Embryonic facial prominence (tissue), 1 donor: ENCODE data around the gene PLEKHG5.
"Not testable (repeated sequence)": the region's sequence is repeated elsewhere in the genome, so short reads cannot be mapped to it uniquely, and the experiment has no call there.

Source experiments
- DNase-seq: peaks from one replicate; pipeline ENCODE4 v3.0.0-alpha.2; 2016; ENCODE audit errors: extremely low spot score

PLEKHG5 gene

DNA sequence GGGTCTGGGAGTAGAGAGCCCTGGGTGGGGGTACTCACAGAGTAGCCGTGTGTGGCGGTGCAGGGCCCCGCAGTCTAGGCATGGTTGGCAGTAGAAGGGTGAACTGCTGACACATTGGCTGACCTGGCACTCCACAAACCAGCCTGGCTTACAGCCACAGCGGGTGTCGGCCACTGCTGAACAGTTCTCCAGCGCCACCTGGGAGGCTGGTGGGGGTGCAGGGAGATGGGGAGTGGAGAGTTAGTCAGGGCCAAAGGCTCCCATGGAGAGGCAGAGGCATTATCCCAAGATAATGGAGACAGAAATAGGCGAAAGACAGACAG lies 27.0 kb downstream of the PLEKHG5 start:
- DNase-seq = no peak

DNA sequence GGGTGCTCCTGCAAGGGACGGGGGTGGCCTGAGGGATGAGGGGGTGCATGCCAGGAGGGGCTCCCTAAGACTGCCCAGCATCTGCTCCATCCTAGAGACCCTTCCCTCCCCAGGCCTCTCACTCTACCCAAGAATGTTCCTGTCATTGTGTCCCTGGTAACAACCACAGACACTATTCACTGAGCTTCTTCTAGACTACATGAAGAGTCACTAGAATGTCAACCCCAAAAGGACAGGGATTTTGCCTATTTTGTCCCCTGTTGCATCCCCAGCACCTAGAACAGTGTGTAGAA lies 28.4 kb downstream of the PLEKHG5 start:
- no peak for DNase-seq

DNA sequence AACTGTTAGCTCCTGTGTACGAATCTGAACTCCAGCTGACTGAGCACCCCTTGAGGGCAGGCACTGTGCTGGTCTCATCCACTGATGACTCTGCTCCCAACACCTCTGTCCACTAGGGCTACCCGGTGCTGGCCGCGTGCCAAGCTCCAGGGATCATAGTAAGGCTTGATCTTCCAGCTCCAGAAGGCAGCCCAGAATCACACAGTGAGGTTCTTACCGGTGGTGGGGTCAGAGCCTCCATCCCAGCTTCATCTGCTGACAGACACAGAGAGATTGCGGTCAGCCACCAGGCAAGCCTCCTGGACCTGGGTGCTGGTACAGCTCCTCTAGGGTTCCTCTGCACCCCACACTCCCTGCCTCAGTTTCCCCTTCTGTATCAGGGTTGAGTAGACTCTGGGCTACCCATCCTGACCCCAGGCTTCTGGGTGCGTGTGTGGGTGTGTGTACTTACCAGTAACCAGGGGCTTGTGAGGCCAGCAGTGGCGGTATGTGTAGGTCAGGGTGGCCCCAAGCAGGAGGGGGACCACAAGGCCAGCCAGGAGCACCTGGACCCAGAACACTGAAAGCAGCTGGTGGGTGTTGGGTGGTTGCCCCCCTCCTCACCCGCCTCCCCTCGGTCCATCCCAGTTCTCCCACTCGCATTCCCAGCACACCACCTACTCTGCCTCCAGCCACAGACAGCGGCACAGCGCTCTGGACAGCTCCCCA lies 28.9 kb downstream of the PLEKHG5 start:
- no peak for DNase-seq

DNA sequence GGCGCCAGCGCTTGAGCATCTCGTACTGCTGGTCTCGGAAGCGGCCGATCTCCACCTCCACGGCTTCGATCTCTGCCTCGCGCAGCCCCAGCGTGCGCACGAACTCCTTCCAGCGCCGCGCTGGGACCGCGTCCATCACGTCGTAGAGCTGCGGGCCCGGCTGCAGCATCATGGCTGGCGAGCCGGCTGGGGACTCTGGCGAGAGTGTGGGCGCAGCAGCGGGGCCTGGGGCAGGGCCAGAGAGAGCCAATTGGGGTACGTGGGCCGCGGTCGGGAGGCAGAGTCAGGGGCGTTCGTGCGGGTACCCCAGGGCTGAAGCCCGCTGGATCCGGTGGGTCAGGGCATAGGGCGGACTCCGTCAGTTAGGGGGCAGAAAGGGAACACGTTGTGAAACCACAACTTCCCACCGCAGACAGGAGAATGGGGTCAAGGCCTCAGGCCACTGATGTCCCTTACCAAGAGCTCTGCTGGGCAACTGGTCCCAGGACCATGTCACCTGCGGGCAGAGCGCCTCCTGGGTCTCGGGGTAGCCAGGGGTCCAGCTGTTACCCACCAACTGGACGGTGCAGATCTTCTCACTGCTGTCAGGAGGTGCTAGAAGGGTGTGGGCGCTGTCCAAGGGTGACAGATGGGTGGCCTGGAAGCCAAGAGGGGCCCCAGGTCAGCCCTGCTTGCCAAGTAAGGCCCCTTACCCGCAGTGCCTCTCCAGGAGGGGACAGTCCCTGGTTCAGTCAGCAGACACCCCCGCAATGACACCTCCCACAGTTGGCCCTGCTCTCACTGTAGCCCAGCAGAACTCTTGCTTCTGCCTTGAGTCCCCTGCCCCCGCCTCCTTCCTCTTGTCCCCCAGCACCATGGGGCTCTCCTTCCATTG lies 29.7 kb downstream of the PLEKHG5 start:
- no peak for DNase-seq

DNA sequence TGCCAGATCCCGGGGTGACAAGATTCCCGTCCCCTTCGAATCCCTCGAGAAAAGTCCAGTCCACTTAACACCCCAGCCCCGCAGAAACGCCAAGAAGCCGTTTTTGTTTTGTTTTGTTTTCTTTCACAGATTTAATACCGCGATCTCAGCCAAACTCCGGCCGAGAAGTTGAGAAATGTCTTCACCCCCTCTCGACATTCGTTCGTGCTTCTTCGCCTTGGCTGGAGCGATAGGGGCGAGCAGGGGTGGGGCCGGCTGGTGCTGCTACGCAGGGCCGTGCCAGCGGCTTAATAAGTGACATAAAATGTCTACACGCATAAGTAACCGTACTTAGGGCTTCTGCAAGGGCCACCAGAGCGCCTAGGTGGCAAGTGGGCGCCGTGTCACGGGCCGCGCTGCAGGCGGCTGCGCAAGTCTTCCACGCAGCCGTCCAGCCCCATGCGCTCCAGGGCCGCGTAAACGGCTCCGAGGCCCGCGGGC lies 30.4 kb downstream of the PLEKHG5 start:
- no peak for DNase-seq

DNA sequence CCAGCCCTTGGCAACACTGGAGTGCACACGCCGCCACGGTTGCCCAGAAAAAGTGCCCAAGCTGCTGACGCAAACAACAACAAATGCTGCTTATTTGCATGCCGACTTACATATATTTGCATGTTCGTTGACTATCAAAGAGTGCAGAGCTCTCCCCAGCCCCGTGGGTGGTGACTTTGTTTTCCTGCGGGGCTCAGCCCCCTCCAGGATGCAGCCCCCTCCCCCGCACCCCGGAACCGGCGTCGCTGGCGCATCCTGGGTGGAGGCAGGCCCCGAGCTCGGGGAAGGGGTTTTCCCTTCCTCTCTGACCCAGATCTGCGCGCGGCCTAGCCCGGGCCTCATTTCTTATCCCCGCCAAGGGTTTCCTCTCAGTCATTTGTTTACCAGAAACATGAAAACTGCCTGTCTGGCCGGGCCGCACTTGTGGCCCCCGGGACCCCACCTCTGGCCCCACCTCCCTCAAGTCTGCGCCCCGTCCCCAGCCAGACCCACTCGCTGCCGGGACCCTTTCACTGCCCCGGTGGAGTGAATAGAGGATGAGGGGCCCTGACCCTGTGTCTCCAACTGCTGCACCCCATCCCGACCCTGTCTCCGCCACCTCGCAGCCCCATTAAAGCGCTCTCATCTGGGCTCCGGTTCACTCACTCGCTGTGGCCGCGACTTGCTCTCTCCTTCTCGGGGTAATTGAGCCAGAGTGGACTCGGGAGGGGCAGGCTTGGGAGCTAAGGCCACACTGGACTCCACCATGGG lies 31.0 kb downstream of the PLEKHG5 start:
- no peak for DNase-seq

DNA sequence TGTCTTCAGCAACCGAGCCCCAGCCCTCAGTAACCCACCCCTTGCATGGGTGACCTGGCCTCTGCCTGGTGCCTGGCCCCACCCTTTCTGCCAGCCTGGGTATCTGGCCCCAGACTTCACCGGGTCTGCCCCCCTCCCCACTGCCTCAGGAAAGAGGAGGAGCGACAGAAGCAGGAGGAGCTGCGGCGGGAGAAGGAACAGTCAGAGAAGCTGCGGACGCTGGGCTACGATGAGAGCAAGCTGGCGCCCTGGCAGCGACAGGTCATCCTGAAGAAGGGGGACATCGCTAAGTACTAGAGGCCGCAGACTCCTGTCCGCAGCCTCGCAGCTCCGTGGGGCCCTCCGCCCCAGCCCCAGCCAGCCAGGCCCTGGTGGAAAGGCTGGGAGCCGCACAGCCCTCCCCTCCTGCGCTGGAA lies 31.6 kb downstream of the PLEKHG5 start:
- DNase-seq = no peak

DNA sequence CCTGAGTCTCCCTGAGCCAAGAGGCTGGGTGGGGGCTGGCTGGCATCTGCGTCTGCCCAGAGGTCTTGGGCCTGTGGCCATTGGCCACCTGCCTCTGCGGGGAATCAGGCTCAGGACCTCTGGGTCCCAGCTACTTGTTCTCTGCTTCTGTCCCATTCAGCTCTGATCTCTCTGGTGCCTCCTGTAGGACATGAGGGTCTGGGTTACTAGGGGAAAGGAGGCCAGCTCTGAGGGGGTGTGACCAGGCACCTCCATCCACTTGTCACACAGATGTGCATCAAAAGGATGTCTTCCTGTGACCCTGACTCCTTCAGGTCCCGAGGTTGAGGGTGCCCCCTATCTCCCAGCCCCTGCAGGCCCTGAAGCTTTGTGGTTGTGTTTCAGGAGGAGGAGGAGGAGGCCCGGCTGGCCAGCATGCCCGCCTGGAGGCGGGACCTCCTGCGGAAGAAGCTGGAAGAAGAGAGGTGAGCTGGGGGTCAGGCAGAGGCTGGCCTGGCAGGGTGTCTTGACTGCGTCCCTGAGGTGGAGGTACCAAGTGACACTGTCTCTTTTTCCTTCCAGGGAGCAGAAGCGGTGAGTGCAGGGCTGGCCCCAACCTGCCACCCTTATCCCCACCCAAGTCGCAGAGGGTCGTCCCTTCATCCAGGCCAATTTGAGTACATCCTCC lies 34.5 kb downstream of the PLEKHG5 start:
- no peak for DNase-seq

DNA sequence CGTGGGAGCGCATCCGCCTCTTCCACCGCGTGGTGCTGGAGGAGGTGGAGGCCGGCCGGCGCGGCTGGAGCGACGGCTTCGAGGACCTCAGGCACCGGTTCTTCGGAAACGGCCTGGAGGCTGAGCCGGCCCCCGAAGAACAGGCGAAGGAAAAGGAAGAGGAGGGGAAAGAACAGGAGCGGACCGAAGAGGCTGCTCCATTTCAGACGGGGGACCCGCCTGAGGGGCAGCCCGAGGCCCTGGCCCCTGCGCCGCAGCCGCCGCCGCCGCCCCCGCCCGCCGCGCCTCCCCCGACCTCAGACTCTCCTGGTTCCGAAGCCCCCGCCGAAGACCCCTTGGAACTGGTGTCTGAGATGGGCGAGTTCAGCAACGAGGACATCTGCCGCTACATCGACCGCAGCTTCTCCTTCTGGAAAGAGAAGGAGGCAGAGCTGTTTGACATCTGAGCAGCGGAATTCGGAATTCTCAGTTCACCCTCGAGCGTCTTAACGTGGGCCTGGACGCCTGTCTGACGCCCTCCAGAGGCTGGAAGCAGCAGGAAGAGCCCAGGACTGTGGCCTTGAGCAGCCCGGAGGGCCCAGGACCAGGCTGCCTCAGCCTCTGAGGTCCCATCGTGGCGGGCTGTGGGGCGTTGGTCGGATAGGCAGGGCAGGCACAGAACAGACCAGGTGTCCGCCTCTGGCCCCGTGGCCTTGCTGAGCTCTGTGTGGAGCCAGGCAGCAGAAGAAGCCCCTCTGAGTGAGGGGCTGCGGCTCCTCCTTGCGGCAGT lies 35.5 kb downstream of the PLEKHG5 start:
- DNase-seq = not testable (repeated sequence)

DNA sequence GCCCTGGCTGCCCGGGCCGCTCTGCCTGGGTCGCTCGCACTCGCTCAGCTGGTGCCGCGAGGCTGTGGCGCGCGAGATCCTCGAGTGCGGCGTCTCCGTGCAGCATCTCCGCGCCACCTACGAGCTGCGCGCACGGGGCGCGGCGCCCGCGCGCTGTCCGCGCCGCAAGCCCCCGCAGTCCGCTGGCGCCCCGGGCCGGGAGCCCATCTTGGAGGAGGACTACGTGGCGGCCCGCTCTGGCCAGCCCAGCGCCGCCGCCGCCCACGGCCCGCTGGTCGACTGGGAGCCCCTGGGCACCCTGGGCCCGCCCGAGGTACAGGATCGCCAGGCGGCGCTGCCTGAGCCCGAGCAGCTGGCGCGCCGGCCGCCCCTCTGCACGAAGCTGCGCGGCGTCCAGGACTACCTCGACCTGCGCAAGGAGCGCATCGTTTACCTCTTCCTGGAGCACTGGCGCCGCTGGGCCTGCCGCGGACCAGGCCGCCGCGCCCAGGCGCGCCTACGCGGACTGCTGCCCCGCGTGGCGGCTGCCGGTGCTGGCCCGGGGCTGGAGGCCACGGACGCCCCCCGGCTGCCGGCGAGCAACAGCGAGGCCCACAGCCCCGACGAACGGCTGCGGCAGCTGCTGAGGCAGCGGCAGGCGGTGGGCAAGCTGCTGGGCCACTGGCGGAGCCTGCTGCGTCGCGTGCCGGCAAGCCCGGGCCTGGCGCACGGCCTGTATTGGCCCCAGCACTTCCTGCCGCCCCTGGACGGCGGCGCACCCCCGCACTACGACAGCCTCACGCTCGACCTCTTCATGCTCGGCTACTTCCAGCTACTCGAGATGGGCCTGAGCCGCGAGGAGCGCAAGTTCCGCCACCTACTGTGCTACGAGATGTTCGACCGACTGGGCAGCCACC lies 36.4 kb downstream of the PLEKHG5 start:
- no peak for DNase-seq

DNA sequence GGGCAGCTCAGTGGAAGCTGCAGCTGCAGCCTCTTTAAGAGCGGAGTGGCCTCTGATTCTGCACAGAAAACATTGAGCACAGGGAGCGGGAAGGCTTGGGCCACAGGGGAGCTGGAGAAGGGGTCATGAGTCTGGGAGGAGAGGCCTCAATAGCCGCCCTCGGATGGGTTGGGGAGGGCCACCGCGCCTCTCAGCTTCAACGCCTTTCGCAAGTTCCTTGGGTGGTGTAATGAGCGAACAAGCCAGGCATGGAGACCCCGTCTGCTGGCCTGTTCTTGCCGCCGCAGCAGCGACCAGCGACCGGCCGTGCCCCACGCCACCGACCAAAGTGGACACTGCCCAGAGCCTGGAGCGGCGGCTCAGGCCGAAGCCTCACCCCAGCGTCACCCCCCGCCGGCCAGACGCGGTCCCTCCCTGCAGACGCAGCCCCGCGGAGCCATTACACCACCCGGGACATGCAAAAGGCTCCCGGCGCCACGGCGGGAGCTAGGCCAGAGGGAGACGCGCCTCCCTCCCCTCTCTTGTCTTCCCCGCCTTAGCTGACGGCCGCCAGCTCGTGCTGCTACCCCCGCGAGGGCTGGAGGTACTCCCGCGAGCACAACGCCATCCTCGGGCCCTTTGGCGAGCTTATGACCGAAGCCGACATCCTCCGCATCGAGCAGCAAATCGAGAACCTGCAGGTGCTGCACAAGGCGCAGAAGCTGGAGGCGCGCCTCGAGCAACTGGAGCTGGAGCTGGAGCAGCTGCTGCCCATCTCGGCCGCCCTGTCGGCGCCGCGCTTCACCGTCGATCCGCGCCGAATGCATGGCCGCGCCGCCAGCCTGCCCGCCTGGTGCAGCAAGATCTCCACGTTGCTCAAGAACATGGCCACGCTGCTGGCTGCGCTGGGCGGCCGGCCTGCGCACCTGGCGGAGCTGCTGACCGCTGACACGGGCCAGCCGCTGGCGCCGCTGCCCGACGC lies 37.3 kb downstream of the PLEKHG5 start:
- not testable (repeated sequence) for DNase-seq

DNA sequence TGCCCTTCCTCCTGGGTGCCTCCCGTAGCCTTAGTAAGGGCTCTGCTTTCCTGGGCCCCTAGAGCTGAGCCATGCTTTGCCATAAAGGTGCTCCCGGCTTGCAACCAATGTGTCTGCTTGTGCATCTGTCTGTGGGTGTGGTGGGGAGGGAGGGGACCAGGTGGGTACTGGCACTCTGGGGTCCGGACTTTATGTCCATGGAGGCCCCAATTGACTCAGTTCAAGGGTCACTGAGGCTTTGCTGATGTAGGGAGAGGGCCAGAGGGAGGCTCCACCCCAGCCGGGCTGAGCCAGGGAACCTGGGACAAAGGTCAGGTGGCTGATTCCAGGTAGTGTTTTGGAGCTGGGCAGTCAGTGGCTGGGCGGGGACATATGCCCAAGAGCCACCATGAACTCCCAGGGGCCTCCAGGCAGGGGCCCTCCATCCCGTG lies 40.5 kb downstream of the PLEKHG5 start:
- DNase-seq = no peak

DNA sequence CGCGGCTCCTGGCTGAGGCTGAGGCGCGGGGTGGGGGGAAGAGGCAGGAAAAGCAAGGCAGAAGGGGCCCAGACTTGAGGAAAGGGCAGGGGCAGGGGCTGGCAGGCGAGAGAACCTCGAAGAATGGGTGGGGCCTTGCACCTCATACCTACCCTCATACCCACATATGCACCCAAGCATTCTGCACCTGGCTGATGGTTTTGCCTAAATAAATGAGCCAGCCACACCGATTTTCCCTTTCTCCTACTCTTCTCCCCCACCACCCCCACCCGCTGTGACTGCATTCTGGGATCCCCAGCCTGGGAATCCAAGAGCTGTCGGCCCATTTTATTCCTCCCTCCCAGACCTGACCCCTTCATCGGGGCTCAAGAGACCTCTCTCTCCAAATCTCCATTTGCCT lies 41.0 kb downstream of the PLEKHG5 start:
- DNase-seq = not testable (repeated sequence)

DNA sequence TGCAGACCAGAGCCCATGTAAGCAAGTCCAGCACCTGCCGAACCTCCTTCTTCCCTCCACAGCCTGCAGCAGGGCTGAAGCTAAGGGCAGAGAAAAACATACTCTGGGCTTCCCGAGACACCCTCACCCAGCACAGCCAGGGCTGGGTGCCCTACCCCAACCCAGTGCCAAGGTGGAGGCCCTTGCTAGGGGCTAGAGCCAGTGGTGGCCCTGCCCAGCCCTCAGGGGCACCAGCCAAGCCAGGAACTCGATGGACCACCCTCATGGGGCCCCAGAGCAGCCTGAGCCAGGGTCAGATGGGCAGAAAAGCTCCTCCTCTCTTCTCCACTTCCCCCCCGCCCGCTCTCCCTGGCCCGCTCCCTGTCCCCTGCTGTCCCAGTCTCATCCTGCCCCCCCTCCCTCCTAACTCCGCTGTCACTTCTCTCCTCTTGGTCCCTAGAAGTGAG lies 41.4 kb downstream of the PLEKHG5 start:
- DNase-seq = no peak

DNA sequence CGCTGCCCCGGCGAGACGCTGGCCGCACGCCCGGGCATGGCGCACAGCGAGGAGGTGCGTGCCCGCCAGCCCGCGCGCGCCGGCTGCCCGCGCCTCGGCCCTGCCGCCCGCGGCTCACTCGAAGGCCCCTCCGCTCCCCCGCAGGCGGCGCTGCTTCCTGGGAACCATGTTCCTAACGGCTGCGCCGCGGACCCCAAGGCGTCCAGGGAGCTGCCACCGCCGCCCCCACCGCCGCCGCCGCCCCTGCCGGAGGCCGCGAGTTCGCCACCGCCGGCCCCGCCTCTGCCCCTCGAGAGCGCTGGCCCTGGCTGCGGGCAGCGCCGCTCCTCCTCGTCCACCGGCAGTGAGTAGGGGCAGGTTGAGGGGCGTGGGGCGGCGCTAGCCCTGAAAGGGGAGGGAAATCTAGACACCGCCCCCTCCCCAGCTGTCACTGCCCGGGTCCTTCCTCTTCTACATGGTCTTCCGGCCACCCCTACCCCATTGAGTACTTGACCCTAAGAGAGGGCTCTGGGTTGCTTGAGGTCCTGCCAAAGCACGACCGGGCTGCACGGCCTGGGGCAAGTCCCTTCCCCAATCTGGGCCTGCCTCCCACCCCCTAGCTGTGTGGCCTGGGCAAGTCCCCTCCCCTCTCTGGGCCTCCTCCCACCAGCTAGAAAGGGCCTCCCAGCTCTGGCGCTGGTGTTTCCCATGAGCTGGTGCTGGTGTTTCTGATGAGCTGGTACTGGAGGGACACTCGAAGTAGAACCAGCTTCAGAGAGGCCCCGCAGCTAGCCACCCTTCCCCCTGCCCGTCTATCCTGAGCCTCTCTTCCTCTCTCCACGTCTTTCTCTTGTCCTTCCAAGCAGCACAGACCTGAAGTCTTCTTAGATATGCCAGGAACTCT lies 42.5 kb downstream of the PLEKHG5 start:
- DNase-seq = no peak

DNA sequence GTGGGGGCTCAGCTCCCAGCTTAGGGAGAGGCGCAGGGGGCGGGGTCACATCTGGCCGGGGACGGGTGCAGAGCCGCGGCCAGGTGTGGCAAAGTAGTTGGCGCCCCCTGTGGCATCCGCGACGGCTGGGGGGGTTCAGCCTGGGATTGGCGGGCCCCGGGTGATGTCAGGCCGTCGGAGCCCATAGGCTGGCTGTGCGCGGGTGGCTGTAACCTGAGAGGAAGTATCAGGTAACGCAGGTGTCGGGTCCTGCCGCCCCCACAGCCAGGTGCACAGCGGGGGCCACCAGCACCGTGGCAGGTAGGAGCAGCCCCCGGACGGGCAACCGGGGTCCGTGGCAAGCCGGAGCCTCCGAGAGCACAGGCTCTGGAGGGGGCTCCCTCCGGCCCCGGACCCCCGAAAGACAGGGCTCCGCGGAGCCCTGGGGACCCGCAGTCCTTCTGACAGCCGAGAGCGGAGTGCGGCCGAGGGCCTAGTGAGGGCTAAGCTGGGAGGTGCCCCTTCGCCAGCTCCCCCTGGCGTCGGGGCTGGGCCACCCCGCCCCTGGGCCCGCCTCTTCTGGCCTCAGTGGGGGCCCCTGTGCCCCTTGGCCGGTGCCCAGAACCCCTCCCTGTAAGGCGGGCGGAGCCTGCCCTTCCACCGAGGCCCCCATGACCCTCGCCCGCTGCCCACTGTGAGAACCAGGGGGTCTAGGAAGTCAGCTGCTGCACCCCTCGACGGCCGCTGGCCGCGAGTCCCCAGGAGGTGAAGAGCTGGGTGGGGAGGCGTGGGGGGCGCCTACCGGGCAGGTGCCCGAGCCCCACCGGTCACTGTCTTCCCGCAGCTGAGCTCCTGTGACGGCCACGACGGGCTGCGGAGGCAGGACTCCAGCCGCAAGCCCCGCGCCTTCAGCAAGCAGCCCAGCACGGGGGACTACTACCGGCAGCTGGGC lies 43.4 kb downstream of the PLEKHG5 start:
- DNase-seq = no peak
